Epidermal melanocyte (primary cell): ENCODE results near the gene ZNF543.
A peak's percentile ranks its signal among the peaks of the same experiment; 100 is the strongest.
"Not testable (repeated sequence)": the region's sequence is repeated elsewhere in the genome, so short reads cannot be mapped to it uniquely, and the experiment has no call there.

ENCODE experiments used
- DNase-seq: peaks from one replicate; pipeline ENCODE4 v3.0.0; 2011; ENCODE audit warnings: low spot score; ENCODE audit not compliant: insufficient read length

Gene ZNF543

DNA sequence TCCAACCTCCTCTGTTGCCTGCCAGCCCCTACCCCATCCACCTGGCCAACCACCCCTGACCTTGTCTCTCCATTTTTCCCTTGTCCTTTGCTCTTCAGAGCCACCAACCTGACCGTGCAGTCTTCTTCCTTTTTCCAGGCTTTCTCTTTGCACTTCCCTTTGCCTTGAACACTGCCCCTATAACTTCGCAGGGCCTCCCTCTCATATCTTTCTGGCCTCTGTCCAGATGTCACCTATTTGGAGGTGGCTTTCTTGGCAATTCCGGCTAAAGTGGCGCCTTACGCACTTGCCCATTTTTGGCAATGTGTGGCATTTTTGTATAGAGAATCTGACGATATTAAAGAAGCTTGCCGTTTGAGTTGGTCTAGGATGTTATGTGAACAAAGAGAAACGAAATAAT lies 844 bp downstream of the ZNF543 start:
- DNase-seq = no peak

DNA sequence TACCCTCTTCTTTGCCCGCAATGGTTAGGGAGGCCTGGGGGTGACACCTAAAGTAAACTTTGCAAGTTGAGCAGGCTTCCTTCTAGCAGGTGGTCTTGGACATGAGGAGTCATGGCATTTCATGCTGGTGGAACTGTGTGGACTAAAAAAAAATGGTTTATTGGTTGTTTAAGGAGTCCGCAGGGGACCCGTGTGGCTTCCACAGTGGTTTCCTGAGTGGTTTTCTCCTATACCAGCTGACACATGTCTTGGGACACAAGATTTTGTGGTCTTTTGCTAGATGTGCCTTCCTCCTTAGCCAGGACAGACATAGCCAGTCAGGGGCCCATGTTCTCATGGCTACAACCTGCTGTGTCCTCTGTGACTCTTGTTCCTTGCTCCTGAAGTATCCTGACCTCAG lies 1.5 kb downstream of the ZNF543 start:
- no peak for DNase-seq

DNA sequence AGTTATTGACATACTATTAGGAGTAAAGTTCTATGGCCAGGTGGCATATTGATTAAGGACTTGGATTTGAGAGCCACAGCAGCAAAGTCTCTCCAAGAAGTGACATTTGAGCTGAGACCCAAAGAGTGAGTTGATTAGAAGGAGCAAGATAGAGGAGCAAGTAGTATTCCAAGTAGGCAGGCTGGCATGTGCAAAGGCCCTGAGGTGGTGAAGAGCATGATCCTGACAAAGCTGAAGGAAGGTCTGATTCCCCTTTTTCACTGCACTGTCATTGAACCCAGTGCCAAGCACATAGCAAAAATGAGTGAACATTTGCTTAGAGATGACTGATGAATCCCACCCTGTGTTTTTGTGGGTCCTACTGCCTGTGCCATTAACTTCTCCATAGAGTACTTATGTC lies 4.7 kb downstream of the ZNF543 start:
- DNase-seq = no peak

DNA sequence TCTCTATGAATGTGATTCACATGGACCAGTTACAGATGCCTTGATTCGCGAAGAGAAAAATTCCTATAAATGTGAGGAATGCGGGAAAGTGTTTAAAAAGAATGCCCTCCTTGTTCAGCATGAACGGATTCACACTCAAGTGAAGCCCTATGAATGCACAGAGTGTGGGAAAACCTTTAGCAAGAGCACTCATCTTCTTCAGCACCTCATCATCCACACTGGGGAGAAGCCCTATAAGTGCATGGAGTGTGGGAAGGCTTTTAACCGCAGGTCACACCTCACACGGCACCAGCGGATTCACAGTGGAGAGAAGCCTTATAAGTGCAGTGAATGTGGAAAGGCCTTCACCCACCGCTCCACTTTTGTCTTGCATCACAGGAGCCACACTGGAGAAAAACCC lies 7.7 kb downstream of the ZNF543 start:
- DNase-seq = no peak

DNA sequence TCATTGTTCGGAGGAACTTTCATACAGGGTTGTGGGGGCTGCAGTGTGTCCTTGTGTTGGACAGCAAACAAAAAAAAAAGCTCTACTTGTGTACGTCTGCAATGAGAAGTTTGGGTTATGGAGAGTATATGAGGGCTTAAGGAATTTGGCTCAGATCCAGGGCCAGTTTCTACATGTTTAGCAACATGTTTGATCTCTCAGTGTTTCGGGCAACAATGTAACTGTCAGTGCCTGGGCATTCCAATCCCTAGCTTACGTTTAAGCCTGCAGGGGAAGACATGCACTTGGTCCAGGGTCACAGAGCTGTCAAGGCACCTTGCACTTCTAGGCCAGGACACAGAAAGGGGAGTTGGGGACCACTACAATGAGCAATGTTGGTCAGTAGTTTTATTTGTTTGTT lies 13.9 kb downstream of the ZNF543 start:
- no peak for DNase-seq

DNA sequence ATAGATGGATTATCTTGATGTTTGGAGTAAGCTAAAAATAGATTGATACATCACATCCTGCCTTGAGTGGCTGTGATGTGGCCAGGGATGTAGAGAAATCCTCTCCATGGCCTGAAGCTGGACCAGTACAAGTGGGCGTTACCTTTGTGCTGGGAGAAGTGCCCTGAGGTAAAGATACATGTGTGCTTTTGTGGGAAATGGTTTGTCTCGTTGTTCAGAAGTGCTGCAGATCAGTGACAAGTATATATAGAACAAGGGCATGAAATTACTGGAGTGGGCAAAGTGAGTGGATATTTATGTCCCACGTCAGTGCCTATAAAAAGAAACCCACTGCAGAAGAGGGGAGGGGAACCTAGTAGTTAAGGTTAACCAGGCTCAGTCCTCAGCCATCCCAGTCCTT lies 18.6 kb downstream of the ZNF543 start:
- DNase-seq = no peak

DNA sequence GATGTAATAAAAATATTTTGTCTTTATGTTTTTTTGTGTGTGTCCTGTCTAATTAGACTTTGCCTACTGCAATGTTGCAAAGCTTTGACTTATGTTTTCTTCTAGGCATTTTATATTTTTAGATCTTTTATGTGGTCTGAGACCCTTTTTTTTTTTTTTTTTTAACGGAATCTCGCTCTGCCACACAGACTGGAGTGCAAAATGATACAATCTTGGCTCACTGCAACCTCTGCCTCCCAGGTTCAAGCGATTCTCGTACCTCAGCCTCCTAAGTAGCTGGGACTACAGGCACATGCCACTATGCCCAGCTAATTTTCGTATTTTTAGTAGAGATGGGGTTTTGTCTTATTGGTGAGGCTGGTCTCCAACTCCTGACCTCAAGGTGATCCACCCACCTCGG lies 22.3 kb downstream of the ZNF543 start:
- no peak for DNase-seq

DNA sequence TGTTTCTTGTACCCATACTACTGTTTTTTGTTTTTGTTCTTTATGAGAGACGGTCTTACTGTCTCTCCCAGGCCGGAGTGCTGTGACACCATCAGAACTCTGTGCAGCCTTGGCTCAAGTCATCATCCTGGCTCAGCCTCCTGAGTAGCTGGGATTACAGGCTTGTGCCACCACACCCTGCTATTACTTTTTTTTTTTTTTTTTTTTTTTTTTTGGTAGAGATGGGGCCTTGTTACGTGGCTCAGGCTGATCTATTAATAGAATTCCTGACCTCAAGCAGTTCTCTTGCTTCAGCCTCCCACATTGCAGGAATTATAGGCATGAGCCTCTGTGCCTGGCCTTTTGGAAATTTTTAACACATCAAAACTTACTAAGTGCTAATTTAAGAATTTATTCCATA lies 27.9 kb downstream of the ZNF543 start:
- no peak for DNase-seq

DNA sequence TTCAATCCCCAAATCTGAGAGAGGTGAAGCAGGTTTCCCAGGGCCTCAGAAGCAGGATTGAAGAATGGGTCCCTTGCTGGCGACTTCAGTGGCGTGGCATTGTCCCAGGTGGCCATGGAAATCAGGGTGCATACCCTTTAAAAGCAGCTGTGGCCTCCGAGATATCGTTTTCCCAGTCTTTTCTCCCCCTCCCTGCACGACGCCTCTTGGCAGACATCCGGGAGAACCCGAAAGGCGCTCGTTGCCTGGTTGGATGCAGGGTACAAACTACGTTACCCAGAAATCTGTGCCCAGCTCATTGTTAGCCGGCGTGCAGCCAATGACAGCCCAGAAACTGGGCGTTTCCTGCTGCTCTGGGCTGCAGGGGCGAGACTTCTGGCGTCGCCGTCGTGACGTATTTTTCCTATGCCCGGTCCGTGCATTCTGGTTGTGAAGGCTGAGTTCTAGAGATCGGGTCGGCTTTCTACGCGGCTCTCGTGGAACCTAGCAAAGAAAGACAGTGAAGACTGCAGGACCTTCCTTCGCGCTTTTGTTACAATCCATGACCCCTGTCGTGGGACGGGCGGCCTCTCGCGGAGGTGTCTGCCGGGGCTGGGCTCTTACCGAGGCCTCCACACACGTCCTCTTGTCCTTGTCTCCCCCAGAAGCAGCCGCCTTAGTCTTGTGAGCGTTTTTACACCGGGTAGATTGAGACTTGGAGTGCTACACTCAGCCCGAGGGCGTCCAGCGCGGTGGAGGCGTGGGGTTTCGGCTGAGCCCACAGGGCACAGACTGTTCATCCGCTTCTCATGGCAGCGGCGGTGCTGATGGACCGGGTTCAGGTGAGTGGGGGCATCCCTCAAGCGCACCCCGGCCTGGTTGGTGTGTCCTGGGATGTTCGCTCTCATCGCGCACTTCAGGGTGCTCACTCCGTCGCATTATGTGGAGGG lies 30.9 kb downstream of the ZNF543 start, which contains the start of gene ZNF304:
Gene ZNF304 (plus strand): TSS at position 395 of the 929 bp plus-strand sequence. CDS start 394 bp downstream, at position 789.
- DNase-seq = peak; percentile 94

DNA sequence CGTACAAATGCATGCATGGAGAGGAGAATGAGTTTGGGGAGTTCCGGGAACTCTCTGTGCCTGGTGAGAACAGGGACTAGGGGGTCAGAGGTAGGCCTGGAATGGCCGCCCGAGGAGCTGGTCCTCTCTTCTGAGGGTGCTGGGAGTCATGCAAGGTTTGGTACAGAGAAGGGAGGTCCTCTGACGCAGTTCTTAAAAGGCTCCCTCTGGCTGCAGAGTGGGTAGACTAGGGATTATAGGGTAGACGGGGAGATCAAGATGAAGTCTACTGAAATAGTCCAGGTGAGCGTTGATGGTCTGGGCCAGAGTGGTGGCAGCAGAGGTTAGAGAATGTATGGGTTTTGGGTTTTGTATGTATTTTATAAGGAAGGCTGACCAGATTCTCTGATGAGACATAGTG lies 31.6 kb downstream of the ZNF543 start:
- no peak for DNase-seq

DNA sequence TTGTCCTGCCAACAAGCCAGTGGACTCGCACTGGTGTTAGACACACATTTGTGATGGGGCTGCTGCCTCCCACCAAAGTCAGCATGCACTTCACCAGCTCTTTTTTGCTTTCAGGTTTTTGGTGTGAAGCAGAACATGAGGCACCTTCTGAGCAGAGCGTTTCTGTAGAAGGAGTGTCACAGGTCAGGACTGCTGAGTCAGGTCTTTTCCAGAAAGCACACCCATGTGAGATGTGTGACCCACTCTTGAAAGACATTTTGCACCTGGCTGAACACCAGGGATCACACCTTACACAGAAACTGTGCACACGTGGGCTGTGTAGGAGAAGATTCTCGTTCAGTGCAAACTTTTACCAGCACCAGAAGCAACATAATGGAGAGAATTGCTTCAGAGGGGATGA lies 35.6 kb downstream of the ZNF543 start:
- DNase-seq = no peak

DNA sequence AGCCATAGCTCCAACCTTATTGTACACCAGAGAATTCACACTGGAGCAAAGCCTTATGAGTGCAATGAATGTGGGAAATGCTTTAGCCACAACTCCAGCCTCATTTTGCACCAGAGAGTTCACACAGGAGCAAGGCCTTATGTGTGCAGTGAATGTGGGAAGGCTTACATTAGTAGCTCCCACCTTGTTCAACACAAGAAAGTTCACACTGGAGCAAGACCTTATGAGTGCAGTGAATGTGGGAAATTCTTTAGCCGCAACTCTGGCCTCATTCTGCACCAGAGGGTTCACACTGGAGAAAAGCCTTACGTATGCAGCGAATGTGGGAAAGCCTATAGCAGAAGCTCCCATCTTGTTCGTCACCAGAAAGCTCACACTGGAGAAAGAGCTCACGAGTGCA lies 37.1 kb downstream of the ZNF543 start:
- DNase-seq = no peak

DNA sequence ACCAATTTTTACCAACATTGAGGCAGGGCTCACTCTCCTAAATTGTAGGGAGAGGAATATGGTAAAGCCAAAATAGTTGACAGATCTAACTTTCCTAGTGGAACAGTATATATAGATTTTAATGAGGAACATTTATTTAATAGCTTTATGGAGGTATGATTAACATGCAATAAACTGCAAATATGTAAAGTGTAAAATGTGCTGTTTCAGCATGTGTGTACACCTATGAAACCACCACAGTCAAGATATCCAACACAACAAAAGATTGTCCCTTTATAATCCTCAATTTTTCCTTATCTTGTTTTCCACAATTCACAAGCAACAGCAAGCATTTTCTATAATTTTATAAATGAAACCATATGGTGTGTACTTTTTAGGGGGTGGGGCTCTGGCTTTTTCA lies 39.0 kb downstream of the ZNF543 start:
- DNase-seq = no peak

DNA sequence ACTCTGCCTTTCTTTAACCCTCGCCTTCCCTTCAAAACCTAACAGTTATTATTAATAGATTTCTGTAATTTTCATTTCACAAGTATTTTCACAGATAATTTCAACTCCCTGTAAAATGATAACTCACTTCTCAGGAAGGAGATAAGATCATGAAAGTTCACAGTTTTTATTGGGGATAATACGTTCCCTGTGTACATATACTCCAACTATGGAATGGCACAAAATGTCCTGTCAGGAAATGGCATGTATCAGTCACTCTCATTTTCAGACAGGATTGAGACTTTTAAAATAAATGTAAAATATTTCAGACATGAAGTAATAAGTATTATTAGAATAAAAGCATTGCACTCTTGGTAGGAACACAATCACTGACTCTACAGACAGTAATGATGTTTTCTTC lies 42.1 kb downstream of the ZNF543 start:
- no peak for DNase-seq

DNA sequence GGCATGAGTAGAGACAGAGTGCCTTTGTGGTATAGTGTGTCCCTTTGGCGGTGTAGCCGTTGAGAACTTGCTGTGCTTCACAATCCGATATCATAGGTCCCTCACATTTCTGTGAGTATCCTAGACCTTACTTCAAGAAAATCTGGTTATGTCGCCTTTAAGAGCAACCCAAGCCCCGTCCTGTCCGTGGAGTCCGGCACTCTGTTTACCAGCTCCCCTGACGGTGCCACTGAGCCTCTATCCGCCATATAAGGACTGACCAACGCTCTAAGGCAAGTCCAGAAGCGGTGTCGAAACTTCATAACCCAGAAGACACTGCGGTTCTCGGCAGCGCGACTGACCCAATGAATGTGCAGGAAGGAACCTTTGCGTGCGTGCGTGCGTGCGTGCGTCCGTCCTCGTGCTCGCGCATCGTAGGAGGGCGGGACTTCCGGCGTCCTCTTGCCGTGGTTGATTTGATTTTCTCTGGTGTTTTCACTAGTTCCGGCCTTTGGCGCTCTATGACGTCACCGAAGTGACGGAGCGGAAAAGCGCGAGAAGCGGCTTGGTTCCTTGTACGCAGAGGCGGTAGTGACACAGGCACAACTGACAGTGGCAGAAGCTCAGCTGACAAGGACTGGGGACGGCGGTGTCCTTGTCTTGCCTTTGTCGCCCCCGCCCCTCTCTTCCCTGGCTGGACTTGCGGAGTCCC lies 42.9 kb downstream of the ZNF543 start, which contains the start of the genes TRAPPC2B and ZNF547:
Gene TRAPPC2B (plus strand): TSS at position 555 of the 691 bp plus-strand sequence. CDS start 1,283 bp downstream, outside the sequence.
Gene ZNF547 (plus strand): TSS at position 555 of the 691 bp plus-strand sequence. CDS start 5,005 bp downstream, outside the sequence.
- peak; percentile 91 for DNase-seq

DNA sequence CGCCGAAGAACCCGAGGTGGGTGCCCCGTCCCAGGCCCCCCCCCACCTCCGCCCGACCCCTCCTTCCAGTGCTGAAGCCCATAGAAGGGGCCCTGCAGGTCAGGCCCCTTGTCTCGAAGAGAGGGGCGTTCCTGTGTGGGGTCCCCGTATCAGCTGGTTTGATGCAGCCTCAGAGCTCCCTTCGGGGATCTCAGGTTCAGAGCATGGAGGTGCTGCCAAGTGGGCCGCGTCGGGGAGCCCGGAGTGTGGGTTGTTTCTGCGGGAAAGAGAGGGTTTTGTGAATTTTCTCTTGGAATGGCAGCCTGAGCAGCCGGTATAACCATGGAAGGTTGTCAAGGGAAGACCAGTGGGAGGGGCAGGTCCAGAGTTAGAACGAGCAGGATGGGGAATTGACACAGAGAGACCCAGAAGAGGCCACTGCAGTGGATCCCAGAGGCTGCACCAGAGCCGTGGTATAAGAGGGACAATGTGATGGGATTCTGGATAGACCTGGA lies 43.5 kb downstream of the ZNF543 start:
- no peak for DNase-seq

DNA sequence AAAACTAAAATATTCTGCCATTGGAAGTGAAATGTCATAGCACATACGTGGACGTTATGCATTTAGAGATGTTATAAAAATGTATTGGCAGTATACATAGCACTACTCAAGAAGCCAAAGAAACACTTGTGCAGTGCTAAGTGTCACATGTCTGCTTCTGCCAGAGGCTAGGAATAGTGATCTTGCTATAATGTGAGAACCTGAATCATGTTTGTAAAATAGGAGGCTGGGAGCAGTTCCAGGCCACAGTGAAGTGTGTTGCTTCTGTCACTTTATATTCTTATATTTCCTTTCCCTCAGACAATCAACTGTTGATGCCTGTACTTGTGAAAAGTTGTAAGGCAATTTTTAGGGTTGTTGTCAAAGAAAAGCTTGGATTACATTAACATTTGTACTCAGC lies 46.5 kb downstream of the ZNF543 start:
- DNase-seq = no peak

DNA sequence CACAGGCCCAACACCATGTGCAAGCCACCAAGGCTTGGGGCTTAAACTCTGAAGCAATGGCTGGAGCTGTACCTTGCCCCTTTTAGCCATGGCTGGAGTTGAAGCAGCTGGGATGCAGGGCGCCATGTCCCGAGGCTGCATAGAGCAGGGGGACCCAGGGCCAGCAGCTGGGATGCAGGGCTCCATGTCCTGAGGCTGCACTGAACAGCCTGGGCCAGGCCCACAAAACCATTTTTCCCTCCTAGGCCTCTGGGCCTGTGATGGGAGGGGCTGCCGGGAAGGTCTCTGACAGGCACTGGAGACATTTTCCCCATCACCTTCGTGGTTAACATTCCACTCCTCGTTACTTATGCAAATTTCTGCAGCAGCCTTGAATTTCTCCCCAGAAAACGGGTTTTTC lies 53.9 kb downstream of the ZNF543 start:
- DNase-seq = no peak

DNA sequence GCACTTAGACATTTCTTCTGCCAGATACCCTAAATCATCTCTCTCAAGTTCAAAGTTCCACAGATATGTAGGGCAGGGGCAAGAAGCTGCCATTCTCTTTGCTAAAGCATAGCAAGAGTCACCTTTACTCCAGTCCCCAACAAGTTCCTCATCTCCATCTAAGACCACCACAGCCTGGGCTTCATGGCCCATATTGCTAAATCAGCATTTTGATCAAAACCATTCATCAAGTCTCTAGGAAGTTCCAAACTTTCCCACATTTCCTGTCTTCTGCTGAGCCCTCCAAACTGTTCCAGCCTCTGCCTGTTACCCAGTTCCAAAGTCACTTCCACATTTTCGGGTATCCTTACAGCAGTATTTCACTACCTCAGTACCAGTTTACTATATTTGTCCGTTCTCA lies 54.4 kb downstream of the ZNF543 start:
- DNase-seq = not testable (repeated sequence)

DNA sequence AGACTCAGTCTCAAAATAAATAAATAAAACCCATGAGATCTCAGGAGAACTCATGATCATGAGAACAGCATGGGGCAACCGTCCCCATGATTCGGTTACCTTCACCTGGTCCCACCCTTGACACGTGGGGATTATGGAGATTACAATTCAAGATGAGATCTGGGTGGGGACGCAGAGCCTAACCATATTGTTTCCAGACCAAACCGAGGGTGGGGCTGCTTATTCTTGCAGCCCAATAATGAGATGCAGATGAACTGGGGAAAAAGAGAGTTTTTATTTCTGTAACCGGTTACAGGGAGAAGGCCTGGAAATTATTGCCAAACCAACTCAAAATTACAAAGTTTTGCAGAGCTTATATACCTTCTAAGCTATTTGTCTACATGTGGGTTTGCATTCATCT lies 55.9 kb downstream of the ZNF543 start:
- DNase-seq = no peak

DNA sequence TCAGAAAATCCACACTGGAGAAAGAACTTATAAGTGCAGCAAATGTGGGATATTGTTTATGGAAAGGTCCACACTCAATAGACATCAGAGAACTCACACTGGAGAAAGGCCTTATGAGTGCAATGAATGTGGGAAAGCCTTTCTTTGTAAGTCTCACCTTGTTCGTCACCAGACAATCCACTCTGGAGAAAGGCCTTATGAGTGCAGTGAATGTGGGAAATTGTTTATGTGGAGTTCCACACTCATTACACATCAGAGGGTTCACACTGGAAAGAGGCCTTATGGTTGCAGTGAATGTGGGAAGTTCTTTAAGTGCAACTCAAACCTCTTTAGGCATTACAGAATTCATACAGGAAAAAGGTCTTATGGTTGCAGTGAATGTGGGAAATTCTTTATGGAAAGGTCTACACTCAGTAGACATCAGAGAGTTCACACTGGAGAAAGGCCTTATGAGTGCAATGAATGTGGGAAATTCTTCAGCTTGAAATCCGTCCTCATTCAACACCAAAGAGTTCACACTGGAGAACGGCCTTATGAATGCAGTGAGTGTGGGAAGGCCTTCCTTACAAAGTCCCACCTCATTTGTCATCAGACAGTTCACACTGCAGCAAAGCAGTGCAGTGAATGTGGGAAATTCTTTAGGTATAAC lies 57.4 kb downstream of the ZNF543 start:
- no peak for DNase-seq
